Activated naive CD4-positive, alpha-beta T cell treated with anti-CD3 and anti-CD28 coated beads, Interleukin-2, amount 50 U/mL, for 24 hours (primary cell): Measurements from ENCODE around the gene RBM25.
"Not testable (repeated sequence)": the region's sequence is repeated elsewhere in the genome, so short reads cannot be mapped to it uniquely, and the experiment has no call there.

Source experiments
- H3K27ac Mint-ChIP-seq: one replicate; pipeline ENCODE4 v1.8.0; 2021; ENCODE audit warnings: mild to moderate bottlenecking, mixed read lengths
- H3K27me3 Mint-ChIP-seq: one replicate; pipeline ENCODE4 v1.8.0; 2021; ENCODE audit warnings: mixed read lengths
- H3K36me3 Mint-ChIP-seq: one replicate; pipeline ENCODE4 v1.8.0; 2021; ENCODE audit warnings: mixed read lengths
- H3K4me1 Mint-ChIP-seq: one replicate; pipeline ENCODE4 v1.8.0; 2021; ENCODE audit warnings: mixed read lengths
- H3K4me3 Mint-ChIP-seq: one replicate; pipeline ENCODE4 v1.8.0; 2021; ENCODE audit warnings: mild to moderate bottlenecking, mixed read lengths
- H3K9me3 Mint-ChIP-seq: one replicate; pipeline ENCODE4 v1.8.0; 2021; ENCODE audit warnings: mixed read lengths

The RBM25 gene

DNA sequence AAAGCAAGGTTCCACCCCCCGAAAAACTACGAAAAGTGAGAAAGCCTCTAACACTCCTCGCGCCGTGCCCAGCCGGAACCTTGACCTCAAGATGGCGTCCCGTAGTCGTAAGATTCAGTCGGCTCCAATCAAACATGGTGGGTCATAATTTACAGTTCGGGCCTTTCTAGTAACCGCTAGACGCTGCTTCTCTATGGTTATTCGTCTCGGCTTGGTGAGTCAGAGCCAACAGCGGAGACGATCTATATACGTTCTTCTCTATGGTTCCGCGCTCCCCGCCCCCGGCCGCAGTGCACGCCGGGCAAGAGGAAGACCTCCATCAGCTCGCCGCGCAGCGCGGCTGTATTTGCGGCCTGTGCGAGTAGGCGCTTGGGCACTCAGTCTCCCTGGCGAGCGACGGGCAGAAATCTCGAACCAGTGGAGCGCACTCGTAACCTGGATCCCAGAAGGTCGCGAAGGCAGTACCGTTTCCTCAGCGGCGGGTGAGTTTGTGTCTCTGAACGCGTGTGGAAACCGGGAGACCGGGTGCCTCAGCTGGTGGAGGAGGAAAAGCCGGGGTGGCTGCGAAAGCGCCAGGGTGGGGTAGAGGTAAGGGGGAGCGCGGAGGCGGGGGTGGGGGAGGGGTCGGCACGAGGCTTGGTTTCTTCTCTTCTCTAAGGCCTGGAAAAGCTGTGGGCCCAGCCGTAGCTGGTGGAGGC, at the start of gene RBM25:
TSS of gene RBM25 (plus strand) at position 311 of the 698 bp plus-strand sequence. CDS start 13,108 bp downstream, outside the sequence.
- H3K4me1 Mint-ChIP-seq = peaks cover 39% of the 10 kb centered on the region
- no peak within 1 kb of the TSS for H3K27ac Mint-ChIP-seq
- no peaks in the 10 kb centered on the region for H3K9me3 Mint-ChIP-seq
- peaks cover 10% of the 10 kb centered on the region for H3K36me3 Mint-ChIP-seq
- no peak within 1 kb of the TSS for H3K4me3 Mint-ChIP-seq
- no peaks in the 10 kb centered on the region for H3K27me3 Mint-ChIP-seq

DNA sequence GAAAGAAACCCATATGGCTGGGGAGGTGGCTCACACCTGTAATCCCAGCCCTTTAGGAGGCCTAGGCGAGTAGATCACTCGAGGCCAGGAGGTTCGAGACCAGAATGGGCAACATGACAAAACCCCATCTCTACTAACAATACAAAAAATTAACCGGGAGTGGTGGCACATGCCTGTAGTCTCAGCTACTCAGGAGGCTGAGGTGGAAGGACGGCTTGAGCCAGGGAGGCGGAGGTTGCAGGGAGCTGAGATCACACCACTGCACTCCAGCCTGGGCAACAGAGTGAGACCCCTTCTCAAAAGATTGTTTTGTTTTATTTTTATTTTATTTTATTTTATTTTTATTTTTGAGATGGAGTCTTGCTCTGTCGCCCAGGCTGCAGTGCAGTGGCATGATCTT, 47.1 kb upstream of the RBM25 start:
- Mint-ChIP-seq H3K36me3 (peaks cover 18% of the 10 kb centered on the region), H3K4me1 (peaks cover 27% of the 10 kb centered on the region), H3K27ac (peak overlapping the region; percentile 30)
- H3K27me3 Mint-ChIP-seq, H3K9me3 Mint-ChIP-seq, H3K4me3 Mint-ChIP-seq: not testable (repeated sequence)

DNA sequence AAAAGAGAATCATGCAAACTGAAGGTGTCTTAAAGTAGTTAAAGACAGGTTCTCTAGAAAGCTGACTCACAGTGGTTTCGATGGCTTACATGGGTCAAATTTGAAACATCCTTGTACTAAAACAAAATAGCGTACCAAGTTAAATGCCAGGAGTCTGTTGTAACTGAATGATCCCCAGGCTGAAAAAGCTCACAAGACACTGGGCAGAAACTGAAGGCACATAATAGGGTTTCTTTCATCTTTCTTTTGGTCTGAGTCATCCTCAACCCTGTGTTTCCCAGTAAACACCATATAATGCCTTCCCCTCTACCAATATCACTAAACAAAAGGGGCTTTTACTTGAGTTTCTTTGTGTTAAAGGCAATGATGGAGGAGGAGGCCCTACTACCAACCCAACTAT, 44.2 kb upstream of the RBM25 start:
- Mint-ChIP-seq H3K27me3 (no peaks in the 10 kb centered on the region), H3K4me3 (no peak overlapping the region), H3K9me3 (no peaks in the 10 kb centered on the region), H3K36me3 (peaks cover 19% of the 10 kb centered on the region), H3K27ac (no peak overlapping the region), H3K4me1 (peaks cover 41% of the 10 kb centered on the region)

DNA sequence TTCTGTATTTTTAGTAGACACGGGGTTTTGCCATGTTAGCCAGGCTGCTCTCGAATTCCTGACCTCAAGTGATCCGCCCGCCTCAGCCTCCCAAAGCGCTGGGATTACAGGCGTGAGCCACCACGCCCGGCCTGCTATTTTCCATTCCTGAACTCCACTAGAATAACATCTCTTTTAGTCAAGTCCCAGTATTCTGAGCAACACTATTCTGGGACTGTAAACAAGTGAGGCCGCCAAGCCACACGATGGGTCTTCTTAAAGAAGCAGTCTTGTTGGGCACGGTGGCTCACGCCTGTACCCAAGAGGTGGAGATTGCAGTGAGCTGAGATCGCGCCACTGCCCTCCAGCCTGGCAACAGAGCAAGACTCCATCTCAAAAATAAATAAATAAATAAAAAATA, 42.8 kb upstream of the RBM25 start:
- H3K4me1 Mint-ChIP-seq = peaks cover 41% of the 10 kb centered on the region
- H3K9me3 Mint-ChIP-seq, H3K4me3 Mint-ChIP-seq, H3K27me3 Mint-ChIP-seq, H3K27ac Mint-ChIP-seq: not testable (repeated sequence)
- peaks cover 18% of the 10 kb centered on the region for H3K36me3 Mint-ChIP-seq

DNA sequence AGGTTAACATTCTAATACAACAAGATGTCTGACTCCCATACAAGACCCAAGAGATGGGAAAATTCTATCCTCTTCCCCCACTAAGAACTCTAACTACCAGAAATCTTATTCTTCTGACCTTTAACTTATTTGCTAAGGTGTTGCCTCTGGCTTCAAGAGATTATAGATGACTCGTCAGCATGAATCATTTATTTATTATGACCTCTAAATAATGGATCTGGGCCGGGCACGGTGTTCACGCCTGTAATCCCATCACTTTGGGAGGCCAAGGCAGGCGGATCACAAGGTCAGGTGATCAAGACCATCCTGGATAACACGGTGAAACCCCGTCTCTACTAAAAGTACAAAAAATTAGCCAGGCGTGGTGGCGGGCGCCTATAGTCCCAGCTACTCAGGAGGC, 42.3 kb upstream of the RBM25 start:
- H3K4me3 Mint-ChIP-seq, H3K9me3 Mint-ChIP-seq, H3K27me3 Mint-ChIP-seq, H3K27ac Mint-ChIP-seq: not testable (repeated sequence)
- H3K36me3 Mint-ChIP-seq = peaks cover 18% of the 10 kb centered on the region
- H3K4me1 Mint-ChIP-seq = peaks cover 41% of the 10 kb centered on the region

- H3K4me1 Mint-ChIP-seq = peaks cover 57% of the 10 kb centered on the region
Measured at GRCh38 chr14:73022051-73022450, 36.3 kb upstream of the RBM25 start.

GRCh38 chr14:73025544-73025943, 32.8 kb upstream of the RBM25 start:
- peaks cover 14% of the 10 kb centered on the region for H3K36me3 Mint-ChIP-seq
- no peaks in the 10 kb centered on the region for H3K27me3 Mint-ChIP-seq
- peaks cover 53% of the 10 kb centered on the region for H3K4me1 Mint-ChIP-seq
- peak overlapping the region; percentile 30 for H3K4me3 Mint-ChIP-seq
- no peaks in the 10 kb centered on the region for H3K9me3 Mint-ChIP-seq
- H3K27ac Mint-ChIP-seq = no peak overlapping the region

More at GRCh38 chr14:73022051-73022450, 36.3 kb upstream of the RBM25 start:
- no peaks in the 10 kb centered on the region for H3K9me3 Mint-ChIP-seq
- H3K4me3 Mint-ChIP-seq = peak overlapping the region; percentile 21
- H3K36me3 Mint-ChIP-seq = peaks cover 16% of the 10 kb centered on the region
- no peak overlapping the region for H3K27ac Mint-ChIP-seq
- H3K27me3 Mint-ChIP-seq = no peaks in the 10 kb centered on the region

GRCh38 chr14:73026243-73026844, 32.0 kb upstream of the RBM25 start:
- H3K27ac Mint-ChIP-seq = peak overlapping the region; percentile 86
- H3K9me3 Mint-ChIP-seq = no peaks in the 10 kb centered on the region
- H3K4me1 Mint-ChIP-seq = peaks cover 53% of the 10 kb centered on the region
- peak overlapping the region; percentile 92 for H3K4me3 Mint-ChIP-seq
- H3K27me3 Mint-ChIP-seq = no peaks in the 10 kb centered on the region
- peaks cover 14% of the 10 kb centered on the region for H3K36me3 Mint-ChIP-seq

DNA sequence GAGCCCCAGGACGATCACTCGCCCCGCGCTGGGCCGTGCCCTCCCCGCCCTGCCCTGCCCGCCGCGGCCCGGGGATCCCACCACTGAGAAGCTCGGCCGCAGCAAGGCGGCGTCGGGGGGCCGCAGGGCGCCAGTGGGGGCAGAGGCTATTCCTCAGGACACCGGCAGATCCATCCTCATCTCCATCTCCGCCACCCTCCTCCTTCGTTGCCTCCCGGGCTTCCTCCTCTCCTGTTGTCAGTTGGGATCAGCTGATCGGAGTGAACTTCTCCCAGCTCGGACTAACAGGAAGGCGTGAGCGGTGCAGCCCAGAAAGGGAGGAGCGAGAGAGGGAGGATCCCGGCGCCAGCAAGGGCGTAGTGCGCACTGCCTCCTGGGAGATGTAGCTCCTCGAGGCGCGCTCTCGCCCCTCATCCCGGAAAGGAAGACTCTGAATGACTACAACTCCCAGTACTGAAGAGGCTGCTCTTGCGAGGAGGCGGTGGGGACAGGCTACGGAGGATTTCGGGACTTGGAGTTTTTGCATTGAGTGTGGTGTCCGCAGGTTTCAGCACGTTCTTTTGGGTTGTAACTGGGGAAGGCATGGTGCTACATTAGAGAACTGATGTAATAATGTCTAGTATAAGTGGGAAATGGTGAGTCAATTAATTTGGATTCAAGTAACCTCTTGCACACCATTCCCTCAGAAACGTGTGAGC, 31.3 kb upstream of the RBM25 start, which contains the start of gene ZFYVE1:
TSS of gene ZFYVE1 (minus strand) at position 262 of the 698 bp plus-strand sequence. CDS start 2,598 bp downstream, outside the sequence.
- peak within 1 kb of the TSS; percentile 92 for H3K4me3 Mint-ChIP-seq
- H3K27ac Mint-ChIP-seq = peak within 1 kb of the TSS; percentile 86
- H3K4me1 Mint-ChIP-seq = peaks cover 46% of the 10 kb centered on the region
- peaks cover 12% of the 10 kb centered on the region for H3K36me3 Mint-ChIP-seq
- no peaks in the 10 kb centered on the region for H3K9me3 Mint-ChIP-seq
- H3K27me3 Mint-ChIP-seq = no peaks in the 10 kb centered on the region

- Mint-ChIP-seq H3K36me3 (peaks cover 12% of the 10 kb centered on the region), H3K27ac (peak overlapping the region; percentile 81), H3K4me1 (peaks cover 41% of the 10 kb centered on the region), H3K27me3 (no peaks in the 10 kb centered on the region), H3K4me3 (peak overlapping the region; percentile 92), H3K9me3 (no peaks in the 10 kb centered on the region)
Measured at GRCh38 chr14:73027546-73027945, 30.8 kb upstream of the RBM25 start.

GRCh38 chr14:73027984-73028383, 30.4 kb upstream of the RBM25 start:
- Mint-ChIP-seq H3K27me3 (no peaks in the 10 kb centered on the region), H3K9me3 (no peaks in the 10 kb centered on the region), H3K36me3 (peaks cover 9% of the 10 kb centered on the region), H3K4me1 (peaks cover 37% of the 10 kb centered on the region), H3K27ac (no peak overlapping the region), H3K4me3 (peak overlapping the region; percentile 92)

GRCh38 chr14:73036706-73037450, 21.5 kb upstream of the RBM25 start:
- H3K27ac Mint-ChIP-seq, H3K27me3 Mint-ChIP-seq, H3K36me3 Mint-ChIP-seq, H3K4me3 Mint-ChIP-seq, H3K4me1 Mint-ChIP-seq, H3K9me3 Mint-ChIP-seq: not testable (repeated sequence)

DNA sequence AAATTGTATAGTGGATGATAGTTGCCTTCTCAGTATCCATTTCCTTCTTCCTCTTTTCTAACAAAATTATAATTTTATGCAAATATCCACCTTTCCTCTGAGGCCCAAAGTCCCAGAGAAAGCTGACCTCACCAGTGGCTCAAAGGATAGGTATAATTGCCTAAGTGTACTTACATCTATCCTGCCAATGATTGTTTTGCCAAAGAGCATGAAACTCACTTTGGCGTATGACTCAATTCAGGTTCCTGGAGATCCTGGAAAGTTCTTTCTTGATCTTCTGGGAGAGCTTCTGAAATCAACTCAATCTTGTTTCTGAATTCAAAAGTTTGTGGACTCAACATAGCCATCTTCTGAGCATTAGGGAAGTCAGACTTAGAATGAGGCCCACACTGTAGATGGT, 10.5 kb upstream of the RBM25 start:
- Mint-ChIP-seq H3K27ac (no peak overlapping the region), H3K4me1 (no peaks in the 10 kb centered on the region), H3K27me3 (no peaks in the 10 kb centered on the region), H3K36me3 (no peaks in the 10 kb centered on the region), H3K4me3 (no peak overlapping the region), H3K9me3 (no peaks in the 10 kb centered on the region)

GRCh38 chr14:73049428-73049827, 8.9 kb upstream of the RBM25 start:
- Mint-ChIP-seq H3K9me3 (no peaks in the 10 kb centered on the region), H3K36me3 (no peaks in the 10 kb centered on the region), H3K4me1 (no peaks in the 10 kb centered on the region), H3K27ac (no peak overlapping the region), H3K27me3 (no peaks in the 10 kb centered on the region), H3K4me3 (no peak overlapping the region)

DNA sequence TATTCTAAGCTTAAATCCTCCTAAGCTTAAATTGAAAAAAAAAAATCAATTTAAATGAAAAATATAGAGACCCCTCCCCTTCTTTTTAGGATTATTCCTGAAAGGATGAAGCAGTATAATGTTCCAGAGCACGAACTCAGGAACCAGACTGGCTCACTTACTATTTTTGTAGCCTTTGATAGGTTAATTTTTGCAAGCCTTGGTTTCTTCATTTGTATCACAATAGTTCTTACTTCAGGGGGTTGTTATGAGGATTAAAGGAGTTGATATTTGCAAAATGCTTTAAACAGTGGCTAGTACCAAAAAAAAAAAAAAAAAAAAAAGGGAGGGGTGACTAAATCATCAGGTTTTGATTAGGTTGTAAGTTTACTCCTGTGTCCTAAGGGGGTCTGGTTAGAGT, 3.1 kb upstream of the RBM25 start:
- no peaks in the 10 kb centered on the region for H3K9me3 Mint-ChIP-seq
- peaks cover 9% of the 10 kb centered on the region for H3K4me1 Mint-ChIP-seq
- no peak overlapping the region for H3K4me3 Mint-ChIP-seq
- H3K36me3 Mint-ChIP-seq = peaks cover 4% of the 10 kb centered on the region
- H3K27me3 Mint-ChIP-seq = no peaks in the 10 kb centered on the region
- H3K27ac Mint-ChIP-seq = no peak overlapping the region

DNA sequence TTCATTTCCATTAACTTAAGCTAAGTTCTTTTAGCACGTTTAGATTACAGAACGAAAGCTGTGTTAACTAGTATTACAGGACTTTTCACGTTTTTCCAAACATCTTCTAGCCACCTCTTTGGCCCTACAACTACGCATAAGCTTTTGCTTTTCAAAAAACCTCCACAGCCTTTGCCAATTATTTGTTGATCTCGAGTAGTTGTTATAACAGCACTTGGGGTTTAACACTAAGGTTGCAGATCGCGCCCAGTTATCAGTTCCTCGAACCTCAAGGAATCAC, 450 bp upstream of the RBM25 start:
- H3K27ac Mint-ChIP-seq = no peak overlapping the region
- no peaks in the 10 kb centered on the region for H3K27me3 Mint-ChIP-seq
- H3K4me1 Mint-ChIP-seq = peaks cover 35% of the 10 kb centered on the region
- no peaks in the 10 kb centered on the region for H3K9me3 Mint-ChIP-seq
- peaks cover 10% of the 10 kb centered on the region for H3K36me3 Mint-ChIP-seq
- no peak overlapping the region for H3K4me3 Mint-ChIP-seq
